GM12892 (cell line): Measurements from ENCODE around the gene PRKAG2.

ENCODE experiments used
- POLR2A ChIP-seq: IDR thresholded peaks from 2 replicates; pipeline ENCODE4 v1.6.1; 2011; ENCODE audit warnings: low read depth, low read length, control low read depth
- POLR2AphosphoS5 ChIP-seq: IDR thresholded peaks from 2 replicates; pipeline ENCODE4 v1.6.1; 2011; ENCODE audit warnings: low read depth, low read length, control low read depth
- TAF1 ChIP-seq: IDR thresholded peaks from 2 replicates; pipeline ENCODE4 v1.6.1; 2011; ENCODE audit warnings: low read depth, mild to moderate bottlenecking, control low read depth, low read length, borderline replicate concordance

DNA sequence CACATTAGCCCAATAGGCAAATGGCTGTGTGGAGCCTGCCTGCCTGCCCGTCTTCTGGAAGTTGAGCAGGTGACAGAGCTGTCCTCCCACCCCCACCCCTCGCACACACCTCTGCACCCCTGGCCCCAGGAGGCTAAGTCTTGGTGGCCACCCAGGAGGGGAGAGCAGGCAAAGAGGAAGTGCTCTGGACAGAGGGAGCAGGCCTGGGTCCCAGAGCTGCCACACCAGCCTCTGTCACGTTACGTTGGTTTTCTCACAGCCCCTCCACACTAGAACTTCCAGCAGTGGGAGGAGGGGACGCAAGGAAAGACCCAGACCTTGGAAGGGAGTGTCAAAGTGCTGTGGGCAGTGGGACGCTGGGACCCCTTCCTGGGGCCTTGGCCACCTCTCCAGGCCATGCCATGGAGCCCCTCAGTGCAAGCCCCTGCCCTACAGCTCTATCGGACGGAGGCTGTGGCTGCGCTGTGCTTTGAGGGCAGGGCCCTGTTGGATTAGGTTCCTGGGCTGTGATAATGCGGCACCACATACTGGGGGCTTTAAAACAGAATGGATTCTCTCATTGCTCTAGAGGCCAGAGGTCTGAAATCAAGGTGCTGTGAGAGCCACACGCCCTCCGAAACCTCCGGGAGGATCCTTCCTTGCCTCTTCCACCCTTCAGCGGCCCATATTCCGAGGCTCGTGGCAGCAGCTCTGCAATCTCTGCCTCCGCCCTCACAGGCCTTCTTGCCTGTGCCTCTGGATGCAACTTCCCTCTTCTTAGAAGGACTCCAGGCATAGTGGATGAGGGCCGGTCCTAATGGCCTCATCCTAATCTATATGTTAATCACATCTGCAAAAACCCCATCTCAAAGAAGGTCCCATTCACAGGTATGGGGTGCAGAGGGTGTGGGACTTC is 9.9 kb downstream of the PRKAG2 start:
- TF ChIP-seq POLR2A (no peak), TAF1 (no peak), POLR2AphosphoS5 (no peak)
